Astrocyte (in vitro differentiated cells and primary cell): ENCODE measurements around the gene RPE65.

Source experiments
- CTCF ChIP-seq: IDR thresholded peaks from 2 replicates; pipeline ENCODE4 v1.5.1; 2011; ENCODE audit warnings: low read depth, mild to moderate bottlenecking, inconsistent platforms, low read length, moderate library complexity; ENCODE audit not compliant: insufficient read depth
- EZH2 ChIP-seq: IDR thresholded peaks from 2 replicates; pipeline ENCODE4 v1.6.1; 2012; ENCODE audit warnings: mild to moderate bottlenecking, low read length, inconsistent platforms; ENCODE audit not compliant: insufficient read depth

- TF ChIP-seq EZH2 (no peak), CTCF (no peak)
Observed at GRCh38 chr1:68409426-68409825, 40.3 kb downstream of the RPE65 start.
